Chondrocyte (in vitro differentiated cells): ENCODE data around the gene IP6K2. TPM values are rescaled to one million over a fixed set of nuclear protein-coding genes. Genes with fewer than 3 reads are reported as not detected.

Source experiments
- DNase-seq: peaks from one replicate; pipeline ENCODE4 v3.0.0; 2021; ENCODE audit warnings: mixed read lengths, low spot score
- H3K27ac Mint-ChIP-seq: one replicate; pipeline ENCODE4 v1.8.0; 2021; ENCODE audit warnings: mild to moderate bottlenecking, moderate library complexity, mixed read lengths; ENCODE audit not compliant: unreplicated experiment
- H3K27me3 Mint-ChIP-seq: 2 replicates; pipeline ENCODE4 v1.8.0; 2021; ENCODE audit warnings: low read depth, mixed read lengths
- H3K36me3 Mint-ChIP-seq: 2 replicates; pipeline ENCODE4 v1.8.0; 2021; ENCODE audit warnings: low read depth, mixed read lengths
- H3K4me1 Mint-ChIP-seq: 2 replicates; pipeline ENCODE4 v1.8.0; 2021; ENCODE audit warnings: low read depth, mild to moderate bottlenecking, mixed read lengths
- H3K4me3 Mint-ChIP-seq: one replicate; pipeline ENCODE4 v1.8.0; 2021; ENCODE audit warnings: mild to moderate bottlenecking, moderate library complexity, mixed read lengths; ENCODE audit not compliant: unreplicated experiment
- H3K9me3 Mint-ChIP-seq: 2 replicates; pipeline ENCODE4 v1.8.0; 2021; ENCODE audit warnings: low read depth, mixed read lengths
- total RNA-seq: library from RNA; stranded (reverse); gene quantifications from 3 replicates; pipeline ENCODE4 v1.2.1, GENCODE V29; 2021
- TF ChIP-seq, protein P1 (sequence below): fragments of 200-600 bp; sonication (generic); IDR thresholded peaks from 2 replicates; pipeline ENCODE4 v1.5.0; 2021; ENCODE audit warnings: antibody characterized with exemption, mild to moderate bottlenecking, moderate library complexity

The IP6K2 gene
- total RNA-seq, 1 donor from 2014 or later = 68.8 TPM

DNA sequence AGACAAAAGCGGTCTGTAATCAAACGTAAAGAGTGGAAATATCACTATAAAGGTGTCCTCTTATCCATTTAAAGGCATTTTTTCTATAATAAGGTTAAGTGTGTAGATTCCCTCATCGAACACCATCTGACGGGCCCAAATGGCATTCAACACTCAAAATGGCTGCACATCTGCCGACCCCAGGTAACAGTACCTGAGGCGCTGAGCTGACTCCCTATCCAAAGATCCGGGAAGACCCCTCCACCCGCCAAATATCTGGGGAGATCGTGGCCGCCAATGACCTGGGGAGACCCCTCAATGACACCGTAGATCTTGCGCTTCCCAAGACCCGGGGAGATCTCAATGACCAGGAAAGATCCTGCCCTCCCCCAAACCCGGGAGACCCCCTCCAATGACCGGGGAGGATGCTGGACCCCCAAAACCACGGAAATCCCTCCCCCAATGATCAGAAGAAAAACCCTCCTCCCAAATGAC is 476 bp downstream of the IP6K2 start:
- peaks cover 41% of the 10 kb centered on the region for H3K4me1 Mint-ChIP-seq
- no peaks in the 10 kb centered on the region for H3K27me3 Mint-ChIP-seq
- no peaks in the 10 kb centered on the region for H3K9me3 Mint-ChIP-seq
- TF ChIP-seq, protein P1, sequence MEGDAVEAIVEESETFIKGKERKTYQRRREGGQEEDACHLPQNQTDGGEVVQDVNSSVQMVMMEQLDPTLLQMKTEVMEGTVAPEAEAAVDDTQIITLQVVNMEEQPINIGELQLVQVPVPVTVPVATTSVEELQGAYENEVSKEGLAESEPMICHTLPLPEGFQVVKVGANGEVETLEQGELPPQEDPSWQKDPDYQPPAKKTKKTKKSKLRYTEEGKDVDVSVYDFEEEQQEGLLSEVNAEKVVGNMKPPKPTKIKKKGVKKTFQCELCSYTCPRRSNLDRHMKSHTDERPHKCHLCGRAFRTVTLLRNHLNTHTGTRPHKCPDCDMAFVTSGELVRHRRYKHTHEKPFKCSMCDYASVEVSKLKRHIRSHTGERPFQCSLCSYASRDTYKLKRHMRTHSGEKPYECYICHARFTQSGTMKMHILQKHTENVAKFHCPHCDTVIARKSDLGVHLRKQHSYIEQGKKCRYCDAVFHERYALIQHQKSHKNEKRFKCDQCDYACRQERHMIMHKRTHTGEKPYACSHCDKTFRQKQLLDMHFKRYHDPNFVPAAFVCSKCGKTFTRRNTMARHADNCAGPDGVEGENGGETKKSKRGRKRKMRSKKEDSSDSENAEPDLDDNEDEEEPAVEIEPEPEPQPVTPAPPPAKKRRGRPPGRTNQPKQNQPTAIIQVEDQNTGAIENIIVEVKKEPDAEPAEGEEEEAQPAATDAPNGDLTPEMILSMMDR = no peak
- DNase-seq = no peak
- H3K27ac Mint-ChIP-seq = peak overlapping the region; percentile 97
- peaks cover 4% of the 10 kb centered on the region for H3K36me3 Mint-ChIP-seq
- peak overlapping the region; percentile 95 for H3K4me3 Mint-ChIP-seq

DNA sequence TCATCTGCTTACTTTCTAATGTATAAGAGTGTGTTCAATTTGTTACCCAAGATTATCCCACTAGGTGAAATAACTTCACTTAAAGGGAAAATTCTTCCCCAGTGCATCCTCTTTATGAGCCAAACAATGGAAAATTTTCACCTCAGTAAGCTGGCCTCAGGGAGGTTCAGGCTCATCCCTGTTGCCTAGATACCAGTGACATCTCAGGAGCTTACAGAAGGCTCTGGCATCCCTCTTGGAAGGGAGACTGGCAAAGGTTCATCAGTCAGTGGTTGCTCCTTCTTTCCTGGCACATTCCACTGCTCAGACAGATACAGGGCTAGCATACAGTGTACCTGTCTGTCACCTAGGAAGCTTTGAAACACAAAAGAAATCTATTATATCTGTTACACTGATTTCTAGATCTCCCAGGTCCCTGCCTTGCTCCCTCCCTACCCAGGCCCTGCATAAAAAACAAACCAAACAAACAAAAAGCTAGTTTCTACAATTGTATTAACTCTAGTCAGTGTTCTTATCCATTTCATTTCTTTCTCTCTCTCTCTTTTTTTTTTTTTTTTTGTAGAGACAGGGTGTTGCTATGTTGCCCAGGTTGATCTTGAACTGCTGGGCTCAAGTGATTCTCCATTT is 1.7 kb downstream of the IP6K2 start:
- TF ChIP-seq, protein P1 = no peak
- Mint-ChIP-seq H3K9me3 (no peaks in the 10 kb centered on the region), H3K4me3 (peak overlapping the region; percentile 95), H3K27ac (peak overlapping the region; percentile 97), H3K4me1 (peaks cover 46% of the 10 kb centered on the region), H3K36me3 (peaks cover 4% of the 10 kb centered on the region), H3K27me3 (no peaks in the 10 kb centered on the region)
- no peak for DNase-seq

DNA sequence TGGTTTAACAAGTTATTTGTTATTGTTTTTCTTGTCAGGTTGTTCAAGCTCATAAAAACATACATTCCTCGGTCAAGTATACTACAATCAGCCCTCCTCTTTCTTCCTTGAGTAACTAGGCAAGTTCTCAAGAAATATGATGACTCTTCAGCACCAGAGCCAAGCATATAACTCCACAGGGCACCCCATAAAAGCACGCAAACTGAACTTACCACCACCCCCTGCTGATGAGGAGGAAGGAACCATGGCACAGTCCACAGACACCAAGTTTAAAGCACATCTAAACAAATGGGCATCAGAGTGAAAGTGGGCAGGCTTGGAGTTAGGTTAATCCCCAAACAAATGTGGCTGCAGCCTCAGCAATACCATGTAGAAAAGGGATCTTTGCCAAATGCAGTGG is 5.3 kb downstream of the IP6K2 start:
- TF ChIP-seq, protein P1 = no peak
- no peak overlapping the region for H3K4me3 Mint-ChIP-seq
- no peaks in the 10 kb centered on the region for H3K9me3 Mint-ChIP-seq
- no peaks in the 10 kb centered on the region for H3K27me3 Mint-ChIP-seq
- peaks cover 8% of the 10 kb centered on the region for H3K36me3 Mint-ChIP-seq
- H3K27ac Mint-ChIP-seq = peak overlapping the region; percentile 42
- peaks cover 57% of the 10 kb centered on the region for H3K4me1 Mint-ChIP-seq
- DNase-seq = no peak

DNA sequence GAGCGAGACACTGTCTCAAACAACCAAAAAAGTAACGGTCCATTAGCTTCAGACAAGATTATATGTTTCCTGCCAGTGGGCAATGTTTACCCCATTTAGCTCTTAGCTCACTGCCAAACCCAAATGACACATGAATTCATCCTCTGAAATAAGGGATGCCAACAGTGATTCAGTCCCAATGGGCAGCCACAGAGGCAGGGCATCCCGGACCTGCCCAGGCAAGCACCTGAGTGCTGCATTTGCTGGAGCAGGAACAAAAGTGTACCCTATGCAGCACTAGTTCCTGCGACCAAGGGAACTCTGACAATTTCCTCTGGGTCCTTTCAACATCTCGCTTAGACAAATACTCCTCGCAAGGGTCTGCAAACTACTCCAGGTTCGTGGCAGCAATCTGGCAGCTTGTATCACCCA is 8.0 kb downstream of the IP6K2 start:
- H3K27me3 Mint-ChIP-seq = no peaks in the 10 kb centered on the region
- H3K27ac Mint-ChIP-seq = peak overlapping the region; percentile 83
- peaks cover 8% of the 10 kb centered on the region for H3K36me3 Mint-ChIP-seq
- TF ChIP-seq, protein P1 = no peak
- peaks cover 40% of the 10 kb centered on the region for H3K4me1 Mint-ChIP-seq
- no peak for DNase-seq
- H3K9me3 Mint-ChIP-seq = no peaks in the 10 kb centered on the region
- H3K4me3 Mint-ChIP-seq = no peak overlapping the region

DNA sequence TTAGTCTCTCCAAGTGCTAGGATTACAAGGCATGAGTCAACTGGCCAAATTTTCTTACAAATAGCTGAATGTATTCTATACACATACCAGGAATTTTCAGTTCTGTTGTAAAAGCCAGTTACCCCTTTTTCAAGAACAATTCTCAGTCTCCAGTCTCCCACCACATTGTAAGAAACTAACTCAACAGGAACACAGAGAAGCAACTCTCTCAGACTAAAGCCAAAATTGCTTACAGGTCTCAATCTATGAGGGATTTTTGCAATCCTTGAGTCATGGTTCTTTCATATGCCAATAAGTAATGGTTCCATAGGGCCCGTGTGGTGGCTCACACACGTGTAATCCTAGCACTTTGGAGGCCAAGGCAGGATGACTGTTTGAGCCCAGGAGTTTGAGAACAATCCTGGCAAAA is 8.5 kb downstream of the IP6K2 start:
- H3K27ac Mint-ChIP-seq = peak overlapping the region; percentile 83
- no peaks in the 10 kb centered on the region for H3K27me3 Mint-ChIP-seq
- no peak for DNase-seq
- peaks cover 9% of the 10 kb centered on the region for H3K36me3 Mint-ChIP-seq
- peaks cover 41% of the 10 kb centered on the region for H3K4me1 Mint-ChIP-seq
- TF ChIP-seq, protein P1 = no peak
- H3K9me3 Mint-ChIP-seq = no peaks in the 10 kb centered on the region
- H3K4me3 Mint-ChIP-seq = no peak overlapping the region
